ENCODE results near the gene LIMA1. TPM values are rescaled to one million over a fixed set of nuclear protein-coding genes. Genes with fewer than 3 reads are reported as not detected.
A peak's percentile ranks its signal among the peaks of the same experiment; 100 is the strongest.
"Not testable (repeated sequence)": the region's sequence is repeated elsewhere in the genome, so short reads cannot be mapped to it uniquely, and the experiment has no call there.

The LIMA1 gene
- total RNA-seq, 6 donors from 2014 or later, result 55.2 to 126 (median 68.8) TPM

DNA sequence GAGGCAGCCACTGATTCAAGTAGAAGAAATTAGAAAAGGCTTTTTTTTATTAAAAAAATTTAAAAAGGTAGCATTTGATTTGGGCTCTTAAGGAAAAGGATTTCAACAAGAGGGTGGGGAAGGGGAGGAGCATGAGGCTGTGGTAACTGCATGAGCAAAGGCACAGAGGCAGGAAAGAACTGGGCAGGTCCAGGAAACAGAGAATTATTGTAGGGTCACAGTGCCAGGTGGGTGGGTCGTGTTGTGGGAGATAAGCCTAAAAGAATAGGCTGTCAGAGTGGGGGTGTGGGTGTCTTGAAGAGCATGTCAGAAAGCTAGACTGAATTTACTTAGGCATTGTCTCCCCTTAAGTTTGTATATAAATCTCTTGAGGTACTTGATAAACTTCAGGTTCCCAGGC lies 7.8 kb downstream of the LIMA1 start:
- Histone ChIP-seq H3K27ac (peak overlapping the region; percentile 19 to 93 (median 54)), H3K4me3 (no peak overlapping the region), H3K4me1 (peaks cover 42 to 64% (median 52%) of the 10 kb centered on the region in 4 donors), H3K36me3 (no peaks in the 10 kb centered on the region), H3K27me3 (no peaks in the 10 kb centered on the region), H3K9me3 (no peaks in the 10 kb centered on the region)
- peak; percentile 42 to 59 for ATAC-seq (ENCODE audit: low FRiP score in 2 of 2)
- WGBS, 2 donors, result 0 to 16% methylated on average over 1 of the region's 1 CpG
- TF ChIP-seq POLR2A (IDR thresholded peaks at IDR 0.05), result no peak
- peak in 1 of 2 donors; percentile 63 for TF ChIP-seq POLR2AphosphoS5 (IDR thresholded peaks at IDR 0.05)
- DNase-seq, result peak in 1 of 2 donors; percentile 48

DNA sequence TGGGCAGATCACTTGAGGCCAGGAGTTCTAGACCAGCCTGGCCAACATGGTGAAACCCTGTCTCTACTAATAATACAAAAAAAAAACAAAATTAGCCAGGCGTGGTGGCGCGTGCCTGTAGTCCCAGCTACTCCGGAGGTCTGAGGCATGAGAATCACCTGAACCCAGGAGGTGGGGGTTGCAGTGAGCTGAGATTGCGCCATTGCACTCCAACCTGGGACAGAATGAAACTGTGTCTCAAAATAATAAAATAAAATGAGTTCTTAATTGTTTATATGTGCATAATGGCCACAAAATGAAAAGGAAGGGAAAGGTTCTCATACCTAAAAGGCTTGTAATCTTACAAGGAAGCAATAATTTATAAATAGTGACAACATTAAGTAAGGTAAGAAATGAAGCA lies 8.2 kb downstream of the LIMA1 start:
- H3K27me3 ChIP-seq; ATAC-seq (ENCODE audit: low FRiP score in 2 of 2); DNase-seq; H3K9me3 ChIP-seq; H3K36me3 ChIP-seq; H3K4me3 ChIP-seq: not testable (repeated sequence)
- Histone ChIP-seq H3K27ac (peak overlapping the region; percentile 19 to 93 (median 54)), H3K4me1 (peaks cover 42 to 60% (median 51%) of the 10 kb centered on the region in 4 donors)
- WGBS, 2 donors, result 74 to 84% methylated on average over 5 of the region's 5 CpGs

DNA sequence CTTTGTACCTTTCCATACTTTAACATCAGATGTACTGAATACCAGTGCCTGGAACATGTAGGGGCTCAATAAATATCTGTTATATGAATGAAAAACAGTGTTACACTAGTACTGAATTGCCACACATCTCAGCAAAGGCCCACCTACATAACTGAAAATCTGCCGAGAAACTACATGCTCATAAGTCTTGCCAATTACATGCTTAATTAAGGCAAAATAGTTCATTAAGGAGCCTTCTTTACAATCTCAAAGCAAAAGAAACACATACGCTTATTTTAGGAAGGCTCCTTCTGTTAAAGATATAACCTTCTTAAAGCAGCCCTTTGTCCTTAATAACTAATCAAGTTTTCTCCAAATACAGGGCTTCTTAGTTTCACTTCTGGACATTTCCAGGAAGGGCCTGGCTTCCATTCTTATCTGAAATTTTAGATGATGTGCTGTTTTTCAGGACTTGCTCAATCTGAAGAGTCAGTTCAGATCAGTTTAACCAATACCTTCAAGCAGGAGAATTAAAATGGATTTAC lies 11.5 kb downstream of the LIMA1 start:
- Histone ChIP-seq H3K4me1 (peaks cover 39 to 64% (median 43%) of the 10 kb centered on the region in 4 donors), H3K27ac (peak overlapping the region; percentile 71 to 93 (median 78)), H3K9me3 (no peaks in the 10 kb centered on the region), H3K36me3 (no peaks in the 10 kb centered on the region), H3K27me3 (no peaks in the 10 kb centered on the region), H3K4me3 (peak overlapping the region in 2 of 4 donors; percentile 2 to 15)
- 39 to 40% methylated on average over 2 of the region's 2 CpGs for WGBS, 2 donors
- no peak for DNase-seq
- TF ChIP-seq POLR2A (IDR thresholded peaks at IDR 0.05) (no peak), EP300 (IDR thresholded peaks at IDR 0.05) (peak in 1 of 4 donors; percentile 12), POLR2AphosphoS5 (IDR thresholded peaks at IDR 0.05) (peak in 1 of 2 donors; percentile 15)
- TF ChIP-seq, protein P1, sequence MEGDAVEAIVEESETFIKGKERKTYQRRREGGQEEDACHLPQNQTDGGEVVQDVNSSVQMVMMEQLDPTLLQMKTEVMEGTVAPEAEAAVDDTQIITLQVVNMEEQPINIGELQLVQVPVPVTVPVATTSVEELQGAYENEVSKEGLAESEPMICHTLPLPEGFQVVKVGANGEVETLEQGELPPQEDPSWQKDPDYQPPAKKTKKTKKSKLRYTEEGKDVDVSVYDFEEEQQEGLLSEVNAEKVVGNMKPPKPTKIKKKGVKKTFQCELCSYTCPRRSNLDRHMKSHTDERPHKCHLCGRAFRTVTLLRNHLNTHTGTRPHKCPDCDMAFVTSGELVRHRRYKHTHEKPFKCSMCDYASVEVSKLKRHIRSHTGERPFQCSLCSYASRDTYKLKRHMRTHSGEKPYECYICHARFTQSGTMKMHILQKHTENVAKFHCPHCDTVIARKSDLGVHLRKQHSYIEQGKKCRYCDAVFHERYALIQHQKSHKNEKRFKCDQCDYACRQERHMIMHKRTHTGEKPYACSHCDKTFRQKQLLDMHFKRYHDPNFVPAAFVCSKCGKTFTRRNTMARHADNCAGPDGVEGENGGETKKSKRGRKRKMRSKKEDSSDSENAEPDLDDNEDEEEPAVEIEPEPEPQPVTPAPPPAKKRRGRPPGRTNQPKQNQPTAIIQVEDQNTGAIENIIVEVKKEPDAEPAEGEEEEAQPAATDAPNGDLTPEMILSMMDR (IDR thresholded peaks at IDR 0.05), result no peak
- ATAC-seq (ENCODE audit: low FRiP score in 2 of 2), result peak in 1 of 2 donors; percentile 80

DNA sequence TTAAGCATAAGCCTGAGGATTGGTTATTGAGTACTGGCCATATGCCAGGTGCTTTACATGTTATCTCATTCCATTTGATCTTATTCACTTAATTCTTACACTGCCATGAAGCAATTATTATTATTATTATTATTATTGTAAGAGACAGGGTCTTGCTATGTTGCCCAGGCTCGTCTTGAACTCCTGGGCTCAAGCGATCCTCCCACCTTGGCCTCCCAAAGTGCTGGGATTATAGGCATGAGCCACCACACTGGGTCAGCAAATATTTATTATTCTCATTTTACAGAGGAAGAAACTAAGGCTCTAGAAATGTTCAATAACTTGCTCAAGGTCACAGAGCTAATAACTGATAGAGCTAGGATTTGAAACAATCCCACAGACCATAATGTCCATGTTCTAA lies 14.8 kb downstream of the LIMA1 start:
- Histone ChIP-seq H3K36me3 (no peaks in the 10 kb centered on the region), H3K27me3 (no peaks in the 10 kb centered on the region), H3K9me3 (no peaks in the 10 kb centered on the region), H3K4me1 (peaks cover 16 to 33% (median 21%) of the 10 kb centered on the region in 4 donors), H3K4me3 (no peak overlapping the region), H3K27ac (peak overlapping the region in 1 of 4 donors; percentile 7)
- TF ChIP-seq POLR2A (IDR thresholded peaks at IDR 0.05) (no peak), EP300 (IDR thresholded peaks at IDR 0.05) (no peak), POLR2AphosphoS5 (IDR thresholded peaks at IDR 0.05) (no peak)
- TF ChIP-seq, protein P1 (IDR thresholded peaks at IDR 0.05), result no peak
- 90 to 100% methylated on average over 2 of the region's 2 CpGs for WGBS, 2 donors
- no peak for ATAC-seq (ENCODE audit: low FRiP score in 2 of 2)
- DNase-seq, result no peak

DNA sequence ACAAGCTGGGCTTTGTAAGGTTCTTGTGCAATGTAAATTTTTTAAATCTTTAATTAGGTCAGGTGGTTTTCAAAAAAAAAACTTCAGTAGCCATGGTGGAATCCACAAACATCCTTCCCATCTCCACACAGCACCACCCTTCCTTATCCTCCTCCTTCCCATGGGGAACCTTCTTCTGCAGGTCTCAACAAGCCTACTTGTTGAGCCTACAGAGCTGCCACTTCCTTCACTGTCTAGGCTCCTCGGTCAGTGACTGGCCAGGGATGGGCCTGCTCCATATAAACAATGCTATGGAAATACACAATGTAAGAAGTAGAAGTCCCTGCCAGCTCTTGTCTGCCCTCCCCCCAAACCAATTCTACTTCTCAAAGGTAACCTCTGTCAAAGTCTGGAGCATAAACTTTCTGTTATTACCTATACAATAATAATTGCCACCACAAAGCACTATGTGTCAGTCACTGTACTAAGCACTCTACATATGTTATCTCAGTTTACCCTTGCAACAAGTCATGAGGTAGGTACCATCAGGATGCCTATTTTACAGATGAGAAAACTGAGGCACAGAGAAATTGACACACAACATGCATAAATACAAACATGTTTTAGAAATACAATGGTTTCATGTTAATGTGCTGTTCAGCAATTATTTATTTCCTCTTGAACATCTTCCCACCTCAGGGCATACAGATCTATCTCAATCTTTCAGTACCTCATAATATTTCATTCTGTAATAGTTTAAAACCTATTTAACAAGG lies 17.4 kb downstream of the LIMA1 start:
- H3K27ac ChIP-seq, result peak overlapping the region in 1 of 4 donors; percentile 38
- H3K27me3 ChIP-seq, result no peaks in the 10 kb centered on the region
- H3K4me1 ChIP-seq, result peaks cover 3 to 21% (median 13%) of the 10 kb centered on the region in 4 donors
- WGBS, 2 donors, result 37 to 60% methylated on average over 1 of the region's 1 CpG
- TF ChIP-seq, protein P1 (IDR thresholded peaks at IDR 0.05), result no peak
- TF ChIP-seq POLR2AphosphoS5 (IDR thresholded peaks at IDR 0.05) (no peak), EP300 (IDR thresholded peaks at IDR 0.05) (no peak), POLR2A (IDR thresholded peaks at IDR 0.05) (no peak)
- no peak overlapping the region for H3K4me3 ChIP-seq
- no peak for ATAC-seq (ENCODE audit: low FRiP score in 2 of 2)
- no peaks in the 10 kb centered on the region for H3K9me3 ChIP-seq
- no peak for DNase-seq
- no peaks in the 10 kb centered on the region for H3K36me3 ChIP-seq
